Measurements from ENCODE around the gene GRAMD1B. TPM values are rescaled to one million over a fixed set of nuclear protein-coding genes. Genes with fewer than 3 reads are reported as not detected.

The GRAMD1B gene
- total RNA-seq, 1 experiment from 2014 or later: 1.2 TPM

DNA sequence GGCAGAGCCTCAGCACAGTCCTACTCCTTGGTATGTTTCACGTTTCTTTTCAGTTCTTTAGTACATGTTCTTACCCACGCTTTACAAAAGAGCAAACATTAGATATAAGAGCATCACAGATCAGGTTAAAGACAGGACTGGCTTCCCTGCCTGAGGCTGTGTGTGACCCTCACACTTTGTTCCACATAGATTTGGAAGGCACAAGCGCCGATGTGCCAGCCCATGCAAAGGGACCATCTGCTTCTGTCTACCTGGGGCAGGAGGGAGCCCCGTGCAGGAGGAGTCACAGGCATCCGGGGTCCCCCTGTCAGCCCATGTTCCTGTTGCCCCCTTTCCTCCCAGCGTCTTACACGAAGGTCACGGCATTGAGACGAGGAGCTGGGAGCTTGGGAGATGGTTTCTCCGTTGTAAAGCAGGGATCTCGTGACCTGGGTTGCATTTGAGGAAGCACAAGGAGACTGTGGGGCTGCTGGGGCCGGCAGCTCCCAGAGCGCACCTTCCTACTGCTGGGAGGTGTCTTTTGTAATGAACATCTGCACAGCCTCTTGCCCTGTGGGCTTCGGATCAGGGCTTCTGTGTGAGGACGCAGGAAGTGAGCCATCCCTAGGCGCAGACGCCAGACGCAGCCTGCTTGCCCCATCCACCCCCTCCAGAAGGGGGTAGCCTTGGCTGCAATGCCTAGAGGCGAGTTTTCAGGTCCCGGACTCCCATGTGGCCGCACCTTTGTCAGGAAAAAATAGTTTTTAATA is 151.8 kb downstream of the GRAMD1B start:
- peaks cover 27% of the 10 kb centered on the region for H3K4me1 Mint-ChIP-seq (ENCODE audit: low read depth, unreplicated experiment)
- no peaks in the 10 kb centered on the region for H3K36me3 Mint-ChIP-seq (ENCODE audit: insufficient read depth, unreplicated experiment)
- CTCF ChIA-PET: interaction anchor here (1.0 to 2.3 kb wide), 2 partner anchors 32 to 127 kb away, joined by 3 to 41 read pairs; no protein-coding TSS in a partner anchor
- Histone ChIP-seq H3K4me3 (ENCODE audit: low read depth, low read length) (no peak overlapping the region), H3K4me1 (peaks cover 30% of the 10 kb centered on the region), H3K36me3 (ENCODE audit: control insufficient read depth, insufficient read depth, low read length) (no peaks in the 10 kb centered on the region), H3K27me3 (replicated peaks; ENCODE audit: control insufficient read depth, insufficient read depth, low read length) (peaks cover 2% of the 10 kb centered on the region; the same call in 1 of the 2 replicates), H3K9me3 (no peaks in the 10 kb centered on the region)
- intact Hi-C loops (cut with micrococcal nuclease; ENCODE audit: unreplicated experiment): loop anchor here (10.0 kb wide), 1 partner anchor 233 kb away; no protein-coding TSS in a partner anchor
- BruUV-seq (replicated peaks): no TSS peak
- peaks cover 12% of the 10 kb centered on the region for H3K27me3 Mint-ChIP-seq (ENCODE audit: insufficient read depth, unreplicated experiment)
- DNase-seq: no peak
- H3K4me3 Mint-ChIP-seq (ENCODE audit: unreplicated experiment): no peak overlapping the region
- H3K9me3 Mint-ChIP-seq (ENCODE audit: unreplicated experiment): no peaks in the 10 kb centered on the region
- H3K27ac Mint-ChIP-seq (ENCODE audit: unreplicated experiment): no peak overlapping the region
- POLR2A ChIA-PET: no interaction called here
- no peak for TF ChIP-seq CTCF (IDR thresholded peaks at IDR 0.05; ENCODE audit: insufficient read depth in 1 of 2, low read depth in 1 of 2, low read length in 1 of 2, severe bottlenecking in 1 of 2, unreplicated experiment in 1 of 2)

GRCh38 chr11:123582992-123583504 is 153.0 kb downstream of the GRAMD1B start:
- H3K4me3 ChIP-seq (ENCODE audit: low read depth, low read length): no peak overlapping the region
- no peaks in the 10 kb centered on the region for H3K9me3 ChIP-seq
- H3K4me1 ChIP-seq: peaks cover 42% of the 10 kb centered on the region
- TF ChIP-seq CTCF (IDR thresholded peaks at IDR 0.05; ENCODE audit: insufficient read depth in 1 of 2, low read depth in 1 of 2, low read length in 1 of 2, severe bottlenecking in 1 of 2, unreplicated experiment in 1 of 2): no peak
- BruUV-seq (replicated peaks): no TSS peak
- intact Hi-C loops (cut with micrococcal nuclease; ENCODE audit: unreplicated experiment): loop anchor here (10.0 kb wide), 1 partner anchor 232 kb away; no protein-coding TSS in a partner anchor
- ChIA-PET POLR2A (no interaction called here), CTCF (no interaction called here)
- Mint-ChIP-seq H3K27ac (ENCODE audit: unreplicated experiment) (no peak overlapping the region), H3K4me1 (ENCODE audit: low read depth, unreplicated experiment) (peaks cover 38% of the 10 kb centered on the region), H3K27me3 (ENCODE audit: insufficient read depth, unreplicated experiment) (peaks cover 12% of the 10 kb centered on the region), H3K36me3 (ENCODE audit: insufficient read depth, unreplicated experiment) (no peaks in the 10 kb centered on the region), H3K9me3 (ENCODE audit: unreplicated experiment) (no peaks in the 10 kb centered on the region), H3K4me3 (ENCODE audit: unreplicated experiment) (no peak overlapping the region)
- DNase-seq: no peak
- peaks cover 2% of the 10 kb centered on the region; the same call in 1 of the 2 replicates for H3K27me3 ChIP-seq (replicated peaks; ENCODE audit: control insufficient read depth, insufficient read depth, low read length)
- H3K36me3 ChIP-seq (ENCODE audit: control insufficient read depth, insufficient read depth, low read length): no peaks in the 10 kb centered on the region

GRCh38 chr11:123584186-123584585 is 154.1 kb downstream of the GRAMD1B start:
- BruUV-seq (replicated peaks): no TSS peak
- intact Hi-C loops (cut with micrococcal nuclease; ENCODE audit: unreplicated experiment): loop anchor here (10.0 kb wide), 1 partner anchor 231 kb away; no protein-coding TSS in a partner anchor
- H3K27me3 ChIP-seq (replicated peaks; ENCODE audit: control insufficient read depth, insufficient read depth, low read length): peaks cover 2% of the 10 kb centered on the region; the same call in 1 of the 2 replicates
- ChIA-PET POLR2A (no interaction called here), CTCF (no interaction called here)
- H3K36me3 Mint-ChIP-seq (ENCODE audit: insufficient read depth, unreplicated experiment): no peaks in the 10 kb centered on the region
- H3K36me3 ChIP-seq (ENCODE audit: control insufficient read depth, insufficient read depth, low read length): no peaks in the 10 kb centered on the region
- H3K27me3 Mint-ChIP-seq (ENCODE audit: insufficient read depth, unreplicated experiment): peaks cover 8% of the 10 kb centered on the region
- no peak overlapping the region for H3K4me3 Mint-ChIP-seq (ENCODE audit: unreplicated experiment)
- DNase-seq: no peak
- peaks cover 43% of the 10 kb centered on the region for H3K4me1 Mint-ChIP-seq (ENCODE audit: low read depth, unreplicated experiment)
- peaks cover 53% of the 10 kb centered on the region for H3K4me1 ChIP-seq
- H3K9me3 ChIP-seq: no peaks in the 10 kb centered on the region
- H3K9me3 Mint-ChIP-seq (ENCODE audit: unreplicated experiment): no peaks in the 10 kb centered on the region
- no peak overlapping the region for H3K4me3 ChIP-seq (ENCODE audit: low read depth, low read length)
- H3K27ac Mint-ChIP-seq (ENCODE audit: unreplicated experiment): no peak overlapping the region
- no peak for TF ChIP-seq CTCF (IDR thresholded peaks at IDR 0.05; ENCODE audit: insufficient read depth in 1 of 2, low read depth in 1 of 2, low read length in 1 of 2, severe bottlenecking in 1 of 2, unreplicated experiment in 1 of 2)

All from Caco-2 (cell line).